K562 (cell line): ENCODE data around the gene EDEM2. TPM values are rescaled to one million over a fixed set of nuclear protein-coding genes. Genes with fewer than 3 reads are reported as not detected.

Source experiments
- ATAC-seq: fragments of 200-7000 bp; cut with Tn5 transposase; 3 replicates; pipeline ENCODE4 v1.9.1; 2020; ENCODE audit warnings: moderate library complexity
- BruUV-seq: library from RNA; stranded (reverse); fragments of 400-500 nt; replicated peaks from 2 replicates; lab custom pipeline; 2021; lab: Mats Ljungman, UMichigan
- CTCF ChIA-PET: fragments of 300-600 bp; formaldehyde crosslinking; extraction: SDS; loops from one replicate; lab custom pipeline; 2021; ENCODE audit warnings: low intra/inter-chr PET ratio; lab: Yijun Ruan, JAX
- POLR2A ChIA-PET: fragments of 300-600, 350-650 bp; sonication (Branson Sonifier 250); formaldehyde crosslinking; extraction: SDS; loops from one replicate; lab custom pipeline; 2021; ENCODE audit warnings: antibody characterized with exemption, inconsistent platforms; lab: Yijun Ruan, JAX
- DNase-seq, 4 experiments: peaks; one replicate each; pipeline versions ENCODE4 v3.0.0 to v3.0.0-alpha.2; 2011 to 2018; ENCODE audit warnings: low spot score in 3 of 4, mixed read lengths in 3 of 4; ENCODE audit errors: extremely low read depth in 1 of 4
- FAIRE-seq: peaks from 2 replicates; lab custom pipeline; 2011; peaks lifted over from hg19 to GRCh38; lab: Jason Lieb, UNC
- H2AFZ ChIP-seq: 2 replicates; pipeline ENCODE4 v1.6.0; 2011; ENCODE audit warnings: low read depth, low read length, control low read depth, inconsistent platforms
- H3K27ac ChIP-seq: fragments of 200-600 bp; 3 replicates; pipeline ENCODE4 v1.8.0; 2011; ENCODE audit warnings: low read depth, mild to moderate bottlenecking, control low read depth, inconsistent platforms, low read length, moderate library complexity, mixed read lengths; ENCODE audit errors: extremely low read depth
- H3K27me3 ChIP-seq, 2 experiments: fragments of 300-600 bp in 1 of 2; 2 replicates in 1 of 2; 3 replicates in 1 of 2; pipeline versions ENCODE4 v1.6.0 to v1.8.0; 2011; ENCODE audit warnings: inconsistent platforms in 2 of 2, low read length in 2 of 2, mild to moderate bottlenecking in 1 of 2, mixed read lengths in 1 of 2, moderate library complexity in 1 of 2; ENCODE audit not compliant: control insufficient read depth in 2 of 2, insufficient read depth in 2 of 2
- H3K36me3 ChIP-seq: fragments of 300-600 bp; 3 replicates; pipeline ENCODE4 v1.8.0; 2011; ENCODE audit warnings: mild to moderate bottlenecking, low read length, inconsistent platforms; ENCODE audit not compliant: control insufficient read depth, insufficient read depth
- H3K4me1 ChIP-seq, 2 experiments: fragments of 200-600 bp in 1 of 2; replicated peaks in 1 of 2; 2 replicates in 1 of 2; 3 replicates in 1 of 2; pipeline versions ENCODE4 v1.5.1 to v1.8.0; 2011; ENCODE audit warnings: inconsistent platforms in 2 of 2, low read length in 2 of 2, mild to moderate bottlenecking in 1 of 2, mixed read lengths in 1 of 2, moderate library complexity in 1 of 2; ENCODE audit not compliant: control insufficient read depth in 2 of 2, insufficient read depth in 2 of 2
- H3K4me2 ChIP-seq: 2 replicates; pipeline ENCODE4 v1.6.1; 2011; ENCODE audit warnings: low read length, control low read depth, inconsistent platforms, mixed read lengths; ENCODE audit not compliant: insufficient read depth
- H3K4me3 ChIP-seq: fragments of 200-600 bp; sonication (generic), shearing (Covaris generic); 2 replicates; pipeline ENCODE4 v1.5.1; 2016; ENCODE audit warnings: control low read depth, inconsistent platforms
- H3K79me2 ChIP-seq: fragments of 200-600 bp; 3 replicates; pipeline ENCODE4 v1.8.0; 2011; ENCODE audit warnings: low read length, inconsistent platforms; ENCODE audit not compliant: control insufficient read depth, insufficient read depth
- H3K9ac ChIP-seq, 2 experiments: 2 replicates each; pipeline versions ENCODE4 v1.6.0 to v1.6.1; 2011; ENCODE audit warnings: low read depth in 2 of 2, low read length in 2 of 2, control low read depth in 1 of 2, inconsistent platforms in 1 of 2, mild to moderate bottlenecking in 1 of 2, mixed read lengths in 1 of 2; ENCODE audit not compliant: insufficient read depth in 1 of 2
- H3K9me1 ChIP-seq: one replicate; pipeline ENCODE4 v1.6.0; 2011; ENCODE audit warnings: inconsistent platforms, mild to moderate bottlenecking, low read length, moderate library complexity; ENCODE audit not compliant: control insufficient read depth, insufficient read depth
- H3K9me3 ChIP-seq: replicated peaks from 2 replicates; pipeline ENCODE4 v1.5.1; 2011; ENCODE audit warnings: low read depth, low read length, inconsistent platforms; ENCODE audit not compliant: control insufficient read depth, insufficient read depth
- H4K20me1 ChIP-seq: replicated peaks from 2 replicates; pipeline ENCODE4 v1.6.1; 2011; ENCODE audit warnings: low read length, inconsistent platforms, mixed read lengths; ENCODE audit not compliant: control insufficient read depth, insufficient read depth
- HDAC1 ChIP-seq, 2 experiments: fragments of 450-650 bp; IDR thresholded peaks; 2 replicates each; pipeline ENCODE4 v1.6.1; 2016 to 2017; ENCODE audit warnings: inconsistent platforms in 1 of 2, mild to moderate bottlenecking in 1 of 2, moderate library complexity in 1 of 2
- HDGF ChIP-seq: fragments of 450-650 bp; IDR thresholded peaks from 2 replicates; pipeline ENCODE4 v1.6.1; 2016
- JUN ChIP-seq, 2 experiments: sonication (generic) in 1 of 2; formaldehyde crosslinking in 1 of 2; IDR thresholded peaks; 2 replicates each; pipeline versions ENCODE4 v1.6.1 to v1.8.0; 2012 to 2022; ENCODE audit warnings: borderline replicate concordance in 2 of 2, mild to moderate bottlenecking in 2 of 2, improper control_type of control experiment in 1 of 2, low read depth in 1 of 2, low read length in 1 of 2, missing genetic modification reagents in 1 of 2
- JUND ChIP-seq, 2 experiments: IDR thresholded peaks; 2 replicates in 1 of 2; 3 replicates in 1 of 2; pipeline ENCODE4 v1.6.1; 2011; ENCODE audit warnings: borderline replicate concordance in 2 of 2, low read depth in 2 of 2, low read length in 2 of 2, improper control_type of control experiment in 1 of 2, missing biosample characterization in 1 of 2, missing genetic modification characterization in 1 of 2, missing genetic modification reagents in 1 of 2
- NBN ChIP-seq: fragments of 450-650 bp; IDR thresholded peaks from 2 replicates; pipeline ENCODE4 v1.6.1; 2016; ENCODE audit warnings: low read depth, mild to moderate bottlenecking
- YY1 ChIP-seq, 3 experiments: IDR thresholded peaks; 2 replicates each; pipeline ENCODE4 v1.6.1; 2011; ENCODE audit warnings: low read length in 2 of 3, mild to moderate bottlenecking in 2 of 3, moderate library complexity in 2 of 3, borderline replicate concordance in 1 of 3, control low read depth in 1 of 3, low read depth in 1 of 3; ENCODE audit not compliant: insufficient read depth in 3 of 3, insufficient replicate concordance in 2 of 3, control insufficient read depth in 1 of 3, insufficient read length in 1 of 3; ENCODE audit errors: extremely low read depth in 1 of 3
- ZNF584 ChIP-seq: fragments of 200-800 bp; sonication (Bioruptor generic); IDR thresholded peaks from 2 replicates; pipeline ENCODE4 v1.6.1; 2016; ENCODE audit warnings: low read depth, mild to moderate bottlenecking, missing genetic modification characterization, missing compliant biosample characterization
- ZNF589 ChIP-seq: fragments of 200-800 bp; sonication (Bioruptor generic); IDR thresholded peaks from 2 replicates; pipeline ENCODE4 v1.6.1; 2016; ENCODE audit warnings: low read depth, missing genetic modification characterization, missing compliant biosample characterization
- ZNF644 ChIP-seq: fragments of 200-800 bp; sonication (Bioruptor generic); IDR thresholded peaks from 2 replicates; pipeline ENCODE4 v1.6.1; 2016; ENCODE audit warnings: low read depth, missing genetic modification characterization, missing compliant biosample characterization
- WGBS: fragments of 100-300 bp; shearing (Covaris generic); methylation state at CpG from one replicate; pipeline ENCODE4 v1.1.6; 2016; ENCODE audit warnings: low coverage, mixed read lengths; ENCODE audit not compliant: insufficient coverage; ENCODE audit errors: missing lambda C conversion rate; 5-methylcytosine and 5-hydroxymethylcytosine counted together
- in situ Hi-C: fragments of 300-500 bp; cut with MboI; formaldehyde crosslinking; loops from 4 replicates; pipeline ENCODE4 v1.15.0; 2018; ENCODE audit warnings: inconsistent platforms, mixed read lengths
- intact Hi-C: fragments of 100-400 bp; cut with micrococcal nuclease; formaldehyde crosslinking; loops from 2 replicates; pipeline ENCODE4 v1.14.2; 2022
- polyA plus RNA-seq, 8 experiments: library from polyadenylated mRNA; depleted of rRNA in 4 of 8; stranded (reverse) in 5 of 8; unstranded in 3 of 8; fragments of >200 nt; fragmentation: Nextera tagmentation in 2 of 8; fragmentation: Illumina TruSeq in 1 of 8; extraction: Ambion mirVana in 2 of 8; extraction: Trizol in 1 of 8; gene quantifications; 2 replicates each; pipeline versions ENCODE4 v1.2.1 to v1.2.3, GENCODE V29; 2011 to 2014; ENCODE audit warnings: inconsistent platforms in 1 of 8, missing spikeins in 1 of 8
- total RNA-seq, 7 experiments: library from RNA; depleted of rRNA in 6 of 7; stranded (reverse); fragments of >200 nt in 6 of 7; fragmentation: Illumina TruSeq in 2 of 7; extraction: Trizol in 2 of 7; gene quantifications; 2 replicates each; pipeline versions ENCODE4 v1.2.1 to v1.2.3, GENCODE V29; 2011 to 2021; ENCODE audit warnings: low replicate concordance in 1 of 7

Gene EDEM2
- total and polyA plus RNA-seq, 9 of the 15 experiments (the other 6 are each of a cell fraction or from before 2014, with no cell fraction given): 6.9 to 11.0 (median 9.7) TPM

DNA sequence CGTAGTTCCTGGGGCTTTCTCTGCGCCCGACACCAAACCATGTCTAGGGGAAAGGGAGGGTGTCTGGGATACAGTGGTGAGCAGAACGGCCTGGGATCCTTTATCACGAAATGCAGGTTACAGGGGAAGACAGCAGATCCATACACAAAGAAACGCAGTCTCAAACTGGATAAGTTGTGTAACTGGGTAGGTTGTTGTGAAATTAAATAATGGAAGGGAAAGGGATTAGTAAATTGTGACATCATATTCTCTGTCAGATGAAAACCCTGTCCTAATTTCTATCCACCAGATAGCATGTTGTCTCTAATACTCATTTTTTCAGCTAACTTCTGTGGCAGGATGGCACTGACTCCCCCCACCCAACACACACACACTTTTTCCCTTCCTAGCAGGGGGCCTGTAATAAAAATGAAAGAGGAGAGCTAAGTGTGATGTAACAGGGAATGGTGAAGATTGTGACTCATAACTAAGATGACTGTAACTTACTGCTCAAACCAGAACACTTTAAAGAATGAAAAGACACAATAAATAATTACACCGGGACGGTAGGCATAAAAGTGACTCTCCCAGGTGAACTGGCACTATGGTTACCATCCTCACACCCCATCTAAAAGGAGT is 53.8 kb downstream of the EDEM2 start:
- H3K36me3 ChIP-seq: peaks cover 7% of the 10 kb centered on the region; the same call in 2 of the 3 replicates
- WGBS: 30% methylated on average over 8 of the region's 8 CpGs
- H3K27ac ChIP-seq: peak overlapping the region; percentile 93
- H3K4me3 ChIP-seq: peak overlapping the region; percentile 92; the same call in 1 of the 2 replicates
- H4K20me1 ChIP-seq: no peaks in the 10 kb centered on the region
- no peaks in the 10 kb centered on the region; the same call in 1 of the 2 replicates for H3K9me3 ChIP-seq
- peaks cover 41% of the 10 kb centered on the region for H3K79me2 ChIP-seq
- ChIA-PET CTCF (interaction anchor here (0.6 kb wide), 1 partner anchor 102 kb away, joined by 5 read pairs; no protein-coding TSS in a partner anchor), POLR2A (interaction anchor here (0.9 kb wide), 1 partner anchor 24 kb away, joined by 3 read pairs; no protein-coding TSS in a partner anchor)
- no peak for ATAC-seq
- peak overlapping the region; percentile 85 for H3K4me2 ChIP-seq
- H3K9me1 ChIP-seq: no peaks in the 10 kb centered on the region
- H3K9ac ChIP-seq: peak overlapping the region; percentile 92 to 95
- FAIRE-seq: no peak
- DNase-seq: peak in 2 of 4 experiments; percentile 28 to 42
- peaks cover 15 to 18% of the 10 kb centered on the region in 2 experiments for H3K4me1 ChIP-seq
- H3K27me3 ChIP-seq: no peaks in the 10 kb centered on the region
- intact Hi-C loops (loop anchor here (2.0 kb wide), 1 partner anchor 53 kb away; the partner anchor contains the start of gene EDEM2), in situ Hi-C loops (no loop called here)
- peak overlapping the region; percentile 96 for H2AFZ ChIP-seq
- BruUV-seq: TSS peak; percentile 93
- TF ChIP-seq ZNF589 (CRISPR knock-in tag) (peak; percentile 63; the same call in 1 of the 2 replicates), ZNF584 (CRISPR knock-in tag) (peak; percentile 81; the same call in 1 of the 2 replicates), HDGF (no peak), HDAC1 (IDR thresholded peaks at IDR 0.05) (no peak), JUN (IDR thresholded peaks at IDR 0.05; ENCODE audit: borderline replicate concordance, low read depth, low read length) (peak; percentile 29; the same call in 1 of the 2 replicates), JUN (CRISPR knock-in tag; IDR thresholded peaks at IDR 0.05; ENCODE audit: borderline replicate concordance) (no peak), NBN (no peak), JUND (IDR thresholded peaks at IDR 0.05; ENCODE audit: borderline replicate concordance, low read depth, low read length) (peak; percentile 64), JUND (tag; IDR thresholded peaks at IDR 0.05; ENCODE audit: borderline replicate concordance, low read depth, low read length) (no peak; the same call in 1 of the 3 replicates), YY1 (IDR thresholded peaks at IDR 0.05; ENCODE audit: borderline replicate concordance in 1 of 3, control insufficient read depth in 1 of 3, extremely low read depth in 1 of 3, insufficient read depth in 3 of 3, insufficient read length in 1 of 3, insufficient replicate concordance in 2 of 3, low read depth in 1 of 3, low read length in 2 of 3) (no peak), ZNF644 (tag) (no peak)
